Measurements from ENCODE around the gene ABR. TPM values are rescaled to one million over a fixed set of nuclear protein-coding genes. Genes with fewer than 3 reads are reported as not detected.

Gene ABR
- total RNA-seq, 1 experiment from 2014 or later, result 172 TPM

GRCh38 chr17:954431-955164, 225.2 kb downstream of the ABR start:
- ChIA-PET CTCF (interaction anchor here (0.6 kb wide), 1 partner anchor 26 kb away, joined by 3 read pairs; no protein-coding TSS in a partner anchor), POLR2A (no interaction called here)
- Histone ChIP-seq H3K36me3 (ENCODE audit: control insufficient read depth, insufficient read depth, low read length) (no peaks in the 10 kb centered on the region), H3K27me3 (ENCODE audit: control insufficient read depth, insufficient read depth, low read length) (no peaks in the 10 kb centered on the region), H3K27ac (ENCODE audit: low read length) (peak overlapping the region; percentile 96), H3K4me3 (ENCODE audit: low read depth in 2 of 2, low read length in 2 of 2) (no peak overlapping the region; a peak in 1 of 4 replicates), H3K9me3 (ENCODE audit: control insufficient read depth, insufficient read depth, low read depth, low read length) (no peaks in the 10 kb centered on the region), H3K4me1 (ENCODE audit: control insufficient read depth, insufficient read depth, low read length) (peaks cover 71% of the 10 kb centered on the region)
- ATAC-seq, result peak; percentile 43
- TF ChIP-seq REST (IDR thresholded peaks at IDR 0.05; ENCODE audit: insufficient read depth in 1 of 2, low read depth in 2 of 2, low read length in 1 of 2) (no peak), SIN3A (IDR thresholded peaks at IDR 0.05; ENCODE audit: borderline replicate concordance, insufficient read depth, low read depth, low read length) (no peak), CTCF (IDR thresholded peaks at IDR 0.05) (no peak), TCF7L2 (IDR thresholded peaks at IDR 0.05; ENCODE audit: low read depth, low read length) (0 out of 2 replicates have a peak, but pooled peaks have one; percentile 32), POLR2AphosphoS5 (IDR thresholded peaks at IDR 0.05; ENCODE audit: low read depth, low read length) (peak; percentile 43; the same call in 1 of the 2 replicates)
- DNase-seq (ENCODE audit: low read depth, low spot score), result no peak
- in situ Hi-C loops (cut with HindIII; ENCODE audit: low pct_unique_long_range_greater_than_20kb, low sequenced_read_pairs), result no loop called here
- intact Hi-C loops (cut with micrococcal nuclease; ENCODE audit: unreplicated experiment), result no loop called here
- TSS peak; percentile 41 for BruUV-seq (replicated peaks)

DNA sequence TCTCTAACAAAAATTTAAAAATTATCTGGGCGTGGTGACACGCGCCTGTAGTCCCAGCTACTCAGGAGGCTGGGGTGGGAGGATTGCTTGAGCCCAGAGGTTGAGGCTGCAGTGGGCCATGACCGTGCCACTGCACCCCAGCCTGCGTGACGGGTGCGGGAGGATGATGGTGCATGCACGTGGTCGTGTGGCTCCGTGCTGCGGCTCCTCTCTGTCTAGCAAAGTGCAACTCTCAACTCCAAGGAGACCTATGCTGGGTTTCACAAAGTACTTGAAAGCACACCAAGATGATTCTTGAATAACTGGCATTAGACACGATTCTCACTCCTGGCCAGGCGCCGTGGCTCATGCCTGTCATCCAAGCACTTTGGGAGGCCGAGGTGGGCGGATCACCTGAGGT, 226.0 kb downstream of the ABR start:
- DNase-seq (ENCODE audit: low read depth, low spot score) (no peak), ATAC-seq (no peak)
- Histone ChIP-seq H3K4me1 (ENCODE audit: control insufficient read depth, insufficient read depth, low read length) (peaks cover 66% of the 10 kb centered on the region), H3K27ac (ENCODE audit: low read length) (peak overlapping the region; percentile 96), H3K9me3 (ENCODE audit: control insufficient read depth, insufficient read depth, low read depth, low read length) (no peaks in the 10 kb centered on the region), H3K36me3 (ENCODE audit: control insufficient read depth, insufficient read depth, low read length) (no peaks in the 10 kb centered on the region), H3K27me3 (ENCODE audit: control insufficient read depth, insufficient read depth, low read length) (no peaks in the 10 kb centered on the region), H3K4me3 (ENCODE audit: low read depth in 2 of 2, low read length in 2 of 2) (no peak overlapping the region)
- in situ Hi-C loops (cut with HindIII; ENCODE audit: low pct_unique_long_range_greater_than_20kb, low sequenced_read_pairs) (no loop called here), intact Hi-C loops (cut with micrococcal nuclease; ENCODE audit: unreplicated experiment) (no loop called here)
- ChIA-PET POLR2A (no interaction called here), CTCF (interaction anchor here (0.6 kb wide), 1 partner anchor 27 kb away, joined by 3 read pairs; no protein-coding TSS in a partner anchor)
- no peak for TF ChIP-seq REST (IDR thresholded peaks at IDR 0.05; ENCODE audit: insufficient read depth in 1 of 2, low read depth in 2 of 2, low read length in 1 of 2)
- TF ChIP-seq CTCF (IDR thresholded peaks at IDR 0.05), result no peak
- no peak for TF ChIP-seq POLR2AphosphoS5 (IDR thresholded peaks at IDR 0.05; ENCODE audit: low read depth, low read length)
- no peak for TF ChIP-seq SIN3A (IDR thresholded peaks at IDR 0.05; ENCODE audit: borderline replicate concordance, insufficient read depth, low read depth, low read length)
- TF ChIP-seq TCF7L2 (IDR thresholded peaks at IDR 0.05; ENCODE audit: low read depth, low read length), result no peak
- BruUV-seq (replicated peaks), result no TSS peak
